NOMO-1 (cell line): ENCODE data around the gene AFG1L.
"Not testable (repeated sequence)": the region's sequence is repeated elsewhere in the genome, so short reads cannot be mapped to it uniquely, and the experiment has no call there.

ENCODE experiments used
- DNase-seq, 2 experiments: peaks; one replicate each; lab custom pipeline; 2025; ENCODE audit not compliant: unreplicated experiment in 2 of 2; lab: John Stamatoyannopoulos, UW

The AFG1L gene

DNA sequence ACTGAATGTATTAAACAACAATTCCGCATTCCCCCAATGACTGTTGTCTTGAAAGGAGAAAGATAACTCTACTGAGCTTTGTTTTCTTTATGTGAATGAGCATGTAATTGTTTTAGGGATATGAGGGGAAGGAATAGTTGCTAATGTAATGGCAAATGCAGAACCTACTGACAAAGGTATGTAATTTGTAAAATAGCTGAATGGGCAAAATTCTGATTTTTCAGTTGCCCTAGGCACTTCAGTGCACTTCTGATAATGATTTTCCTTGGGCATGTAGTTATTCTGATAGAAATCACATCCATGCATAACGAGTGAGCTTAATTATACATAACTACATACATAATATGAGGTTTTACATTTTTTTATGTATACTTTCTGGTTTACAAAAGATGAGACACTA is 212.5 kb downstream of the AFG1L start:
- DNase-seq, result no peak

DNA sequence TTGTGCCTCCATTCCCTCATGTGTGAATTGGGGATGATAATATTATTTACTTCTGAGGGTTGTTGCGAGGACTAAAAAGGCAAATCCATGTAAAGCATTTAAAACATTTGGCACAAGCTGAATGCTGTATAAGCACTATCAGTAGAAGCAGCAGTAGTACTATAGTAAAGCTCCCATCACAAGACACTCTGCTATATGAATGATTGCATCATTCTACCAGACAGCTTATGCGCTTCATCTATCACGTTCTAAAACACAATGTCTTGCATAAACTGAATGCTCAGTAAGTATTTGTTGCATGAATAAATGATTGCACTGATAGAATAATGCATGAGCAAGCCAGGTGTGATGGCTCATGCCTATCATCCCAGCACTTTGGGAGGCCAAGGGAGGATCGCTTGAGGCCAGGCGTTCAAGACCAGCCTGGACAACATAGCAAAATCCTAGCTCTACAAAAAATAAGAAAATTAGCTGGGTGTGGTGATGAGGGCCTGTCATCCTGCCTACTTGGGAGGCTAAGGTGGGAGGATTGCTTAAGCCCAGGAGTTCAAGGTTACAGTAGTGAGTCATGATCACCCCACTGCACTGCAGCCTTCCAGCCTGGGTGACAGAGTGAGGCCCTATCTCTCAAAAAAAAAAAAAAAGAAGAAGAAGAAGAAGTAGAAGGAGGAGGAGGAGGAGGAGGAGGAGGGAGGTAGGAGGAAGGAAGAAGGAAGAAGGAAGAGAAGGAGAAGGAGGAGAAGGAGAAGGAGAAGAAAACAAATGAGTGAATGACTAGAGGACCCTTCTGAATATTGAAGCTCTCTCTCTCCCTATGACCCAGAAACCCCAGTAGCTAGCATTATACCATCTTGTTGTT is 215.8 kb downstream of the AFG1L start:
- DNase-seq, result no peak

DNA sequence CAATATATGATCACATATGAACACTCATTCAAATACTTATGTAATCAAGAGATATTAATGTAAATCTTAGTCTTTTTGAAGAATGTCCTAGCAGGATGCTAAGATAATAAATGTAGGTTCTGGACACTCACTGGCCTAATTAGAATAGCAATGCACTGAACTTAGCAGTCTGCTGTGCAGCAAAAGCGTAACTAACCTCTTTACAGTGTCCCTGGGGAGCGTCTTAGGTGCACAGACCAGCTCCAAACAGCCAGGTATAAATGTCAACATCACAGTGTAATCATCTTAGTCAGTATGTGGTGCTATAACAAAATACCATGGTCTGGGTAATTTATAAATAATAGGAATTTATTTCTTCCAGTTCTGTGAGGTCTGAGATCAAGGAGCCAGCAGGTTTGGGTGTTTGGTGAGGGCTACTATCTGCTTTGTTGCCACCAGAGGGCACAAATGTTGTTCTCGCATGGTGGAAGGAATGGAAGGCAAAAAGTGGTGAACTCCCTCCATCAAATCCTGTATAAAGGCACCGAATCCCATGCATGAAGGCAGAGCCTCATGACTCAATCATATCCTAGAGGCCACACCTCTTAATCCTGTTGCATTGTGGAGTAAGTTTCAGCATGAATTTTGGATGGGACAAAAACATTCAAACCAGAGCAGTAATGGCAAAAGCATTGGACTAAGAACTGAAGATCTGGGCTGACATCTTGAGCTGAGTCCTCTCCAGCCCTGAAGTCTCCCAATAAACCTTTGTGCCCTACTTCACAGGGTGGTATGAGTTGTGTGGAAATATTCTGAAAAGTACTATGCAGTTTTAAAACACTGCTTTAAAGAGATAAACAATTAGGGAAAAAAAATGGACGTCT is 224.1 kb downstream of the AFG1L start:
- peak in 1 of 2 experiments; percentile 5 for DNase-seq

- DNase-seq, result no peak
Observed at GRCh38 chr6:108521616-108522107, 226.8 kb downstream of the AFG1L start.

GRCh38 chr6:108523697-108524096 is 228.8 kb downstream of the AFG1L start:
- DNase-seq, result peak in 1 of 2 experiments; percentile 3

DNA sequence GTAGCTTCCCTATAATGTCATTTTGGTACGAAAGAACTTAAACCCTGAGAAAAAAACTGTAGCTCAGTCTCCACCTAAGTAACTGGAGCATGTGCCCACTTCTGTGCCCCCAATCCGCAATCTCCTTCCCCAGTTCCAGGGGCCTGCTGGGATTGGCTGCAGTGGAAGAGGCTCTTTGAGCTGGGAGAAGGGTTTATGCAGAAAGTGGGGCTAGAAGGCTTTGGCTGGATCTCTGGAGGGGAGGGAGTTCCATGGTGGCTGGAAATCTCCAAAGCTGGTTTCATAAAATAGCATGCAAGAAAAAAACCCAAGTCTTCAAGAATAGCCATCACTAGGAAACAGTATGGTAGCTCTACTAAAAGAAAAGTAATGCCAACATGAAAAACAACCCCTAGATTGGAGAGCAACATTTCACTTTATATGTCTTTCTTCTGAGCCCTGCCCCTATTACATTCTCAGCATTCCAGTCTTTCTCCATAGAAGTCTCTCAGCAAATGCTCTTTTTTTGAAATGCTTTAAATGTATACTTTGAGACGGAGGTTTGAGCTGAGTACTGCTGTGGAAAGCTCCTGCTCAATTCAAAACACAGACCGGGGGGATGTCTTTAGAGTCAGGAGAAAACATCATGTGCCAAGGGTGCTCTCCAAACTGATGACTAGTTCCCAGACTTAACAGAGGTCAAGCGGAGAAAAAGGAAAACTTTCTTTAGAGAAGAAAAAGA is 229.8 kb downstream of the AFG1L start:
- no peak for DNase-seq

DNA sequence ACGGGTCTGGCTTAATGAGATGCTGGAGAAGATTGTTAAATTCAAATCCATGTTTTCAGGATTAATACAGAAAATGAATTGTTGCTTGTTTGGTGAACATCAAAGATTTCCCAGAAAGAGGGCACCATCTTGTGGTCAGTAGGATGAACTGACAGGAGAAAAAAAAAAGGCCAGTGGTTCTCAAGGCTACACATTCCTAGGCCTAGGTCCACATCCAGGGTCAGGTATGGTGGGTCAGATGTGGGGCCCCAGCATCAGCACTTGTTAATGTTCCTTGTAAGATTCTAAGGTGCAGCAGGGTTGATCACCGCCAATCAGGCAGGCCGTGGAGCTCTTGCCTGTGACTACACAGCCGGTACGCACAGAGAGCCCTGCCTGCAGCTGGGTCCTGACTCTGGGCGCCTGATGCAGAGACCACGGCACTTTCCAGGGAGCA is 231.9 kb downstream of the AFG1L start:
- DNase-seq, result peak in 1 of 2 experiments; percentile 33

- no peak for DNase-seq
Observed at GRCh38 chr6:108528878-108529277, 234.0 kb downstream of the AFG1L start.

DNA sequence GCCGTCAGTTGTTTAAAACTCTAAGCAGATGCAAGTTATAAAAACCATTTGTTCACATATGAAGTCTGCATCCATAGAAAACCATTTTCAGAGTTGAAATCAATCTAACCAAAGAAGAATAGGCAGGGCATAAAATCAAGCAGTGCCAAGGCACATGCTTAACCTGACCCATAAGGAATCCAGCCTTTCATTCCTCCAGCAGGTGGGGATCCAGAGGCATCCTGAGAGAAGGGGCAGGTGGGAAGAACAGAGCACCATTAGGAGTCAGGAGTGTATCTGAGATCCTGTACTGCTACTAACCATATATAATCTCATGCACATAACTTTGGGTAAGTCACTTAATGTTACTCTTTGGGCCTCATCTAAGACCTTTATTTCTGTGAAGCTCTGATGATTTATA is 236.5 kb downstream of the AFG1L start:
- DNase-seq, result no peak

DNA sequence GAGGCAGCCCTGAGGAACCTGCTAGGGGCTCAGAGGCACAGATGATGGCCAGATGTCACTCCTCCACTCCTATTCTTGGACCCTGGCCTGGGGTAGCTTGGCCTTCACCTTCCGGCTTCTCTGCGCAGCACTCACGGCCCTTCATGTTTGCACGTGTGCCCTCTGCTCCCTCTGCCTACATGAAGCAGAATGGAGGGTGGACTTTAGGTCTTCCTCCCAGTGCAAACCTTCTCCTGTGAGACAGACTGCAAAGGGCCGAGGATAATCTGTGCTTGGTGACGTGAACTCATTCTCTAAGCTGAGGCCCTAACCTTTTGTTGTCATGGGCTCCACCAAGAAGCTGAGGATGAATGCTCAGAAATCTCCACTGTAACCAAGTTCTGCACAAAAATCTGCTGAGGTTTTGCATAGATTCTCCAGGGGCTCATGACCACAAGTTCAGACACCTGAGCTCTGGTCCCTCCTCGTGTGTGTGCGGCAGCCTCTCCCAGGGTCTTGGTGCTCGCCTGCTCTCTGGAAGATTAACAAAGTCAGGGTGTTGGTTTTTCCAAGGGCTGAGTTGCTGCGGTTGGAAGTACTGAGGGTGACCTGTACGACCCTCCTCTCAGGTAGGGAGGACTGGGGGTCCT is 240.4 kb downstream of the AFG1L start:
- no peak for DNase-seq

GRCh38 chr6:108535920-108536535 is 241.2 kb downstream of the AFG1L start:
- DNase-seq, result not testable (repeated sequence)

DNA sequence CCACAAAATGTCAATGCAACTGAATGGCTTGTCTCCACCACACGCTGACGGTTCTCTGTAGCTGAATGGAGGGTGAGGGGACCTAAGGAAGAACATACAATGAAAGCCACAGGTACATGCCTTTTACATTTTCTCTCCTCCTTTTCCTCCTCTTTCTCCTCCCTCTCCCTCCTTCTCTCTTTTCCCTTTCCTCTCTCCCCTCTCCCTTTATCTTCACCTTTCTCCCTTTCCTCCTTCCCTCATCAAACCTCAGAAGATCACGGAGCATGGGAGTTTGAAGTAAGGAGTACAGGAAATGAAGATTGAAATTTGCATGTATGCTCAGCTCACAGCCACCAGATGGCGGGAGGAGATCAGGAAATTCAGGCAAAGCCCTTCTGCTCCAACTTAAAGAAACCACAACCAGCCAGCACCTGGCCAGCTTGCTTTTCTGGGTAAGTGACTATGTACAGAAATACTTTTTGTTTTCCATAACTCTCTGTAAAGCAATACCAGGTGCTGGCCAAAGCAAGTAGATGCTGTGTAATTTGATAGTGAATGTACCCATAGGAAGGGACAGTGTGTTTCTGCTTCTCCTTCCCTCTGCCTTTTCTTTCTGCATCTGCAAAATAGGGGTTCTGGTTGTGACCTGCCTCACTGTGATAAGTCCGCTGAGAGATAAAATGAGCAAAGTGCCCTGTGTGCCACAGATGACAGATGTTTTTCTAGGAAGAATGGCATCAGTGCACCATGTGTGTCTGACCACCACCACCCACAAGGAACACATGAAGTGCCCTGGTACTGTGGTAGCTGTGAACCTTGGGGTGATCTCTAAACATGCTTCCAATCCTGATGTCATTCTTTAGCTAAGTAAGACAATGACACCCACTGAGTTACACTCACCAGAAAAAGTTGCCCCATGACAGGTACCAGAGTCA is 247.2 kb downstream of the AFG1L start:
- peak; percentile 45 to 66 for DNase-seq

GRCh38 chr6:108543175-108543940 is 248.5 kb downstream of the AFG1L start:
- DNase-seq, result no peak

DNA sequence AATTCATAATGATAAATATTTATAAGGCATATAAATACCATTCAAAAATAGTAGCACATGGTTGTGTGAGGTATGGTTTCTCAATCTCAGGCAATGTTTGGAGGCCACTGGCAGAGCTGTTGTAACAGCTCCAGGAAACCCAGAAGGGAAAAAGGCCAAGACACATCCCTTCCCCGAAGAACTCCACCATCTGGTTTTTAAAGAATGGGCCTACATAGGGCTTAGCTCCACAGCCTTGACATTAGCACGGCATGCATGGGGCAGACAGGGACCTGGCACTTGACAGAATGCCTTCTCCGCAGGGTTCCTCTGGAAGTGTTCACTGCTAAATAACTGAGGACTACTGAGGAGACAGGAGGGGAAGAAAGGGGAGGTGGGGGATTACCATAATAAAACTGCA is 249.8 kb downstream of the AFG1L start:
- DNase-seq, result no peak

DNA sequence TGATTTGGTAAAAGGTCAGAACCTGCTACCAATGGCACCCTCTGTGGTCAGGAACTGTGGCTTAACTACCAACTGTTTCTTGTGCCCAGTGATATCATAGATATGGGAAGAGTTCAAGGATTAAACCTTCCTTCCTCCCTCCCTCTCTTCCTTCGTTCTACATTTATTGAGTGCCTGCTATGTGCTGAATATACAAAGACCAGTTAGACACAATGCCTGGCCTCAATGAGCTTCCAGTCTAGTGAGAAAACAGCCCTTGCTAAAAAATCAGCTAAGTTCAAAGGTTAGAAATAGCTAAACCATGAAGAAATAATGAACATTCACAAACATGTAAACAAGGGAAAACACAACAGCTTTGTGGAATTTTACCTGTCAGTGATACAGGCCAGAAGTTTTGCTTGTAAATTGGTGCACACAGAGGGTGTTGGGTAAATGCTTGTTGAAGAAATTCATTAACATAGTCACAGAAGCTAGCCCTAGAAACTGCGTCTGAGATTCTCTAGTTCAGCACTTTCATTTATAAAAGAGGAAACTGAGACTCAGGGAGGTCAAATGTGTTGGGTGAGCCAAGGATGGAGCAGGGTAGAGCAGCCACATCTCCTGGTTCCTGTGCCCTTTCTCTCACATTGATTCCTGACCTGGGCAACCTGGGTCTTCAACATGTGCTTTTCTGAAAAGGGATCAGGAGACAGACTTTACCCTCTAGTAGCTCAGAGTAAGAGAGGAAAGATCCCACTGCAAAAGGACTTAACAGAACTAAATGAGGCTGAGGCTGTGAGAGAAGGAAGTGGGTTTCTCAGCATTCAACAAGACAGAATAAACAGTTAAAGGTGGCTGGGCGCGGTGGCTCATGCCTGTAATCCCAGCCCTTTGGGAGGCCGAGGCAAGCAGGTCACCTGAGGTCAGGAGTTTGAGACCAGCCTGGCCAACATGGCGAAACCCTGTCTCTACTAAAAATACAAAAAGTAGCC is 251.5 kb downstream of the AFG1L start:
- DNase-seq, result peak in 1 of 2 experiments; percentile 28

- no peak for DNase-seq
Observed at GRCh38 chr6:108549241-108549640, 254.4 kb downstream of the AFG1L start.

- DNase-seq, result no peak
Observed at GRCh38 chr6:108549741-108550140, 254.9 kb downstream of the AFG1L start.
